ENCODE data around the gene VPS29. TPM values are rescaled to one million over a fixed set of nuclear protein-coding genes. Genes with fewer than 3 reads are reported as not detected.

Gene VPS29
- total and polyA plus RNA-seq, 2 donors, result 87.9 to 320 TPM

DNA sequence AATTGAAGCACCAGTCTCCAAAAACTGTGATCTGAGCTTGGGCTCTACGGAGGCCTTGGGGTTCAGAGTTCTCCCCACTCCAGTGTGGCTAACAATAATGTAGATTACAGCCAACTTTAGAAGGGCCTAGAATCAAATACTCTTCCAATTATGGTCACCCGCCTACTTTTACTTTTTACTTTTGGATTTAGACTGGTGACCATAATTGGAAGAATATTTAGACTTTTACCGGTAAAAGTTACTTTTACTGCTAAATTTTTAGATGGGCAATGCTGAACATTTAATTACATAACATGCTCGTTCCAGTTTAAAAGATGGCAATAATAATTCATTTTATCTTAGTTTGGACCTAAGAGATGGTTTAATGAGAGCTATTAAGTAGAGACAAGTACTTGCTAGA, 42.1 kb upstream of the VPS29 start:
- Histone ChIP-seq H3K4me1 (ENCODE audit: control insufficient read depth in 2 of 2, insufficient read depth in 2 of 2, low read length in 2 of 2) (no peaks in the 10 kb centered on the region), H3K27ac (ENCODE audit: low read depth in 1 of 2, low read length in 1 of 2) (peak overlapping the region in 1 of 2 donors; percentile 65), H3K27me3 (ENCODE audit: control insufficient read depth in 2 of 2, insufficient read depth in 1 of 2, low read length in 1 of 2) (no peaks in the 10 kb centered on the region), H3K9me3 (ENCODE audit: control insufficient read depth in 2 of 2, insufficient read depth in 1 of 2, low read length in 1 of 2) (no peaks in the 10 kb centered on the region), H3K4me3 (ENCODE audit: low read length in 2 of 2) (no peak overlapping the region), H3K36me3 (ENCODE audit: control insufficient read depth in 2 of 2, insufficient read depth in 2 of 2, low read length in 1 of 2) (peaks cover 34 to 50% of the 10 kb centered on the region in 2 donors)
- DNase-seq (ENCODE audit: low read depth in 6 of 9, low spot score in 9 of 9), result no peak
- WGBS, result 97% methylated on average over 4 of the region's 4 CpGs

GRCh38 chr12:110543252-110543959, 41.5 kb upstream of the VPS29 start:
- no peaks in the 10 kb centered on the region for H3K27me3 ChIP-seq (ENCODE audit: control insufficient read depth in 2 of 2, insufficient read depth in 1 of 2, low read length in 1 of 2)
- H3K36me3 ChIP-seq (ENCODE audit: control insufficient read depth in 2 of 2, insufficient read depth in 2 of 2, low read length in 1 of 2), result peaks cover 35 to 50% of the 10 kb centered on the region in 2 donors
- no peak overlapping the region for H3K4me3 ChIP-seq (ENCODE audit: low read length in 2 of 2)
- H3K27ac ChIP-seq (ENCODE audit: low read depth in 1 of 2, low read length in 1 of 2), result peak overlapping the region in 1 of 2 donors; percentile 65
- H3K9me3 ChIP-seq (ENCODE audit: control insufficient read depth in 2 of 2, insufficient read depth in 1 of 2, low read length in 1 of 2), result no peaks in the 10 kb centered on the region
- 92% methylated on average over 7 of the region's 7 CpGs for WGBS
- DNase-seq (ENCODE audit: low read depth in 6 of 9, low spot score in 9 of 9), result peak in 3 of 9 donors; percentile 4 to 41 (median 8)
- H3K4me1 ChIP-seq (ENCODE audit: control insufficient read depth in 2 of 2, insufficient read depth in 2 of 2, low read length in 2 of 2), result no peaks in the 10 kb centered on the region

DNA sequence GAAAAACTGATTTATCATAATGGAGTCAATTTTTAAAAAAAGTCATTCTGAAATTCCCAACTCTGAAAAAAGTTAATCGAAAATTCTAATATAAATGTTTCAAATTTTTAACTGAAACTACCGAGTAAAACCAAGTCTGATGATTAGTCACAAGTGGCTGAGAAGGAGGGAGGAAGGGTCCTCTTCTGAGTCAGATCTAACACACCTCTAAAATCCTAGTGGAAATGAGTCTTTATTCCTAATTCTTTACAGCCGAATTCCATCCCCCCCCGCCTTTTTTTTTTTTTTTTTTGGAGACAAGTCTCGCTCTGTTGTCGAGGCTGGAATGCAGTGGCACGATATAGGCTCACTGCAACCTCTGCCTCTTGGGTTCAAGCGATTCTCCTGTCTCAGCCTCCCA, 38.1 kb upstream of the VPS29 start:
- no peak overlapping the region for H3K27ac ChIP-seq (ENCODE audit: low read depth in 1 of 2, low read length in 1 of 2)
- H3K36me3 ChIP-seq (ENCODE audit: control insufficient read depth in 2 of 2, insufficient read depth in 2 of 2, low read length in 1 of 2), result peaks cover 46 to 62% of the 10 kb centered on the region in 2 donors

GRCh38 chr12:110538869-110539622, 37.1 kb upstream of the VPS29 start:
- WGBS, result 94% methylated on average over 5 of the region's 5 CpGs
- no peaks in the 10 kb centered on the region for H3K9me3 ChIP-seq (ENCODE audit: control insufficient read depth in 2 of 2, insufficient read depth in 1 of 2, low read length in 1 of 2)
- no peak overlapping the region for H3K4me3 ChIP-seq (ENCODE audit: low read length in 2 of 2)
- H3K36me3 ChIP-seq (ENCODE audit: control insufficient read depth in 2 of 2, insufficient read depth in 2 of 2, low read length in 1 of 2), result peaks cover 40 to 61% of the 10 kb centered on the region in 2 donors
- no peak overlapping the region for H3K27ac ChIP-seq (ENCODE audit: low read depth in 1 of 2, low read length in 1 of 2)
- no peaks in the 10 kb centered on the region for H3K27me3 ChIP-seq (ENCODE audit: control insufficient read depth in 2 of 2, insufficient read depth in 1 of 2, low read length in 1 of 2)
- H3K4me1 ChIP-seq (ENCODE audit: control insufficient read depth in 2 of 2, insufficient read depth in 2 of 2, low read length in 2 of 2), result no peaks in the 10 kb centered on the region
- no peak for DNase-seq (ENCODE audit: low read depth in 6 of 9, low spot score in 9 of 9)

More for the DNA sequence above, 38.1 kb upstream of the VPS29 start:
- H3K9me3 ChIP-seq (ENCODE audit: control insufficient read depth in 2 of 2, insufficient read depth in 1 of 2, low read length in 1 of 2), result no peaks in the 10 kb centered on the region
- no peak for DNase-seq (ENCODE audit: low read depth in 6 of 9, low spot score in 9 of 9)
- no peaks in the 10 kb centered on the region for H3K4me1 ChIP-seq (ENCODE audit: control insufficient read depth in 2 of 2, insufficient read depth in 2 of 2, low read length in 2 of 2)
- H3K27me3 ChIP-seq (ENCODE audit: control insufficient read depth in 2 of 2, insufficient read depth in 1 of 2, low read length in 1 of 2), result no peaks in the 10 kb centered on the region
- 98% methylated on average over 8 of the region's 8 CpGs for WGBS
- no peak overlapping the region for H3K4me3 ChIP-seq (ENCODE audit: low read length in 2 of 2)

- Histone ChIP-seq H3K27me3 (ENCODE audit: control insufficient read depth in 2 of 2, insufficient read depth in 1 of 2, low read length in 1 of 2) (no peaks in the 10 kb centered on the region), H3K27ac (ENCODE audit: low read depth in 1 of 2, low read length in 1 of 2) (no peak overlapping the region), H3K9me3 (ENCODE audit: control insufficient read depth in 2 of 2, insufficient read depth in 1 of 2, low read length in 1 of 2) (no peaks in the 10 kb centered on the region), H3K4me3 (ENCODE audit: low read length in 2 of 2) (no peak overlapping the region), H3K36me3 (ENCODE audit: control insufficient read depth in 2 of 2, insufficient read depth in 2 of 2, low read length in 1 of 2) (peaks cover 34 to 52% of the 10 kb centered on the region in 2 donors), H3K4me1 (ENCODE audit: control insufficient read depth in 2 of 2, insufficient read depth in 2 of 2, low read length in 2 of 2) (no peaks in the 10 kb centered on the region)
- DNase-seq (ENCODE audit: low read depth in 6 of 9, low spot score in 9 of 9), result no peak
- WGBS, result 90% methylated on average over 9 of the region's 9 CpGs
Measured at GRCh38 chr12:110537605-110538409, 35.9 kb upstream of the VPS29 start.

DNA sequence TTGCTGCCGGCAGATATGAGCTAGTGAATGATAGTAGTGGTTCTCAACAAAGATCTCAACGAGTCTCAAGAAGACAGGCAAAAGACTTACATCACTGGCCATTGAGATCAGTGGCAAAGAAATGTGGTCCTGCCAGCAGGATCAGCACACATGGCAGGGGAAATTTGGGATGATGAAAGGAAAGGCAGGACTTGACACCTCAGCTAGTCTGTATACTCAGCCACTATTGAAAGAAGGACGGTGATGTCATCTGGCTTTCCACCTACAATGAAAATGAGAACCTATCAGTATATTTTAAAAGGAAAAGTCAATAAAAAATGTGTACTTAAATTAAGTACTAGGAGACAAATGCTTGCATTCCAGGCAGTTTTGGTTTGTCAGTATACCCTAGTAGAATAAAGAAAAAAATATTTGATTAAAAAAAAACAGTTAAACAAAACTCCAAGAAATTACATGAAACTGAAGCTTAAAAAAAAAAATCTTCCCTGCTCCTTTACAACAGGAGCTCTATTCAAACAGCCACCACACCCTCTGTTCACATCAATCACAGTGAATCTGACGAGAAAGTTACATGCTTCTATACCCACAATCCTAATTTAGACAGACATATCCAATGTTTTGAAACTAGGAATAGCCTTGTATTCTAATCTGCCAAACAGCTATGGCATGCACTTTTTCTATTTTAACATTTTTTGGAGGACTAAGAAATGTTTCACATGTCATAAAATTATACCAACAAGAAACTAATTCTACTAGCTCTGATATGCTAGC, 35.1 kb upstream of the VPS29 start:
- H3K36me3 ChIP-seq (ENCODE audit: control insufficient read depth in 2 of 2, insufficient read depth in 2 of 2, low read length in 1 of 2), result peaks cover 31 to 52% of the 10 kb centered on the region in 2 donors
- WGBS, result 96% methylated on average over 4 of the region's 4 CpGs

GRCh38 chr12:110534811-110535210, 32.9 kb upstream of the VPS29 start:
- no peaks in the 10 kb centered on the region for H3K9me3 ChIP-seq (ENCODE audit: control insufficient read depth in 2 of 2, insufficient read depth in 1 of 2, low read length in 1 of 2)
- peaks cover 28 to 57% of the 10 kb centered on the region in 2 donors for H3K36me3 ChIP-seq (ENCODE audit: control insufficient read depth in 2 of 2, insufficient read depth in 2 of 2, low read length in 1 of 2)
- H3K27ac ChIP-seq (ENCODE audit: low read depth in 1 of 2, low read length in 1 of 2), result no peak overlapping the region
- no peaks in the 10 kb centered on the region for H3K4me1 ChIP-seq (ENCODE audit: control insufficient read depth in 2 of 2, insufficient read depth in 2 of 2, low read length in 2 of 2)
- no peak for DNase-seq (ENCODE audit: low read depth in 6 of 9, low spot score in 9 of 9)
- H3K27me3 ChIP-seq (ENCODE audit: control insufficient read depth in 2 of 2, insufficient read depth in 1 of 2, low read length in 1 of 2), result no peaks in the 10 kb centered on the region
- 97% methylated on average over 6 of the region's 6 CpGs for WGBS
- no peak overlapping the region for H3K4me3 ChIP-seq (ENCODE audit: low read length in 2 of 2)

More for the DNA sequence above, 35.1 kb upstream of the VPS29 start:
- no peaks in the 10 kb centered on the region for H3K27me3 ChIP-seq (ENCODE audit: control insufficient read depth in 2 of 2, insufficient read depth in 1 of 2, low read length in 1 of 2)
- no peaks in the 10 kb centered on the region for H3K9me3 ChIP-seq (ENCODE audit: control insufficient read depth in 2 of 2, insufficient read depth in 1 of 2, low read length in 1 of 2)
- no peak overlapping the region for H3K27ac ChIP-seq (ENCODE audit: low read depth in 1 of 2, low read length in 1 of 2)
- DNase-seq (ENCODE audit: low read depth in 6 of 9, low spot score in 9 of 9), result no peak
- H3K4me3 ChIP-seq (ENCODE audit: low read length in 2 of 2), result no peak overlapping the region
- no peaks in the 10 kb centered on the region for H3K4me1 ChIP-seq (ENCODE audit: control insufficient read depth in 2 of 2, insufficient read depth in 2 of 2, low read length in 2 of 2)

GRCh38 chr12:110533607-110534006, 31.7 kb upstream of the VPS29 start:
- H3K4me1 ChIP-seq (ENCODE audit: control insufficient read depth in 2 of 2, insufficient read depth in 2 of 2, low read length in 2 of 2), result no peaks in the 10 kb centered on the region
- no peak for DNase-seq (ENCODE audit: low read depth in 6 of 9, low spot score in 9 of 9)
- 96% methylated on average over 6 of the region's 6 CpGs for WGBS
- no peaks in the 10 kb centered on the region for H3K9me3 ChIP-seq (ENCODE audit: control insufficient read depth in 2 of 2, insufficient read depth in 1 of 2, low read length in 1 of 2)
- H3K4me3 ChIP-seq (ENCODE audit: low read length in 2 of 2), result no peak overlapping the region
- H3K27me3 ChIP-seq (ENCODE audit: control insufficient read depth in 2 of 2, insufficient read depth in 1 of 2, low read length in 1 of 2), result no peaks in the 10 kb centered on the region
- H3K36me3 ChIP-seq (ENCODE audit: control insufficient read depth in 2 of 2, insufficient read depth in 2 of 2, low read length in 1 of 2), result peaks cover 24 to 50% of the 10 kb centered on the region in 2 donors
- H3K27ac ChIP-seq (ENCODE audit: low read depth in 1 of 2, low read length in 1 of 2), result no peak overlapping the region
